ENCODE results near the gene ABCC1. TPM values are rescaled to one million over a fixed set of nuclear protein-coding genes. Genes with fewer than 3 reads are reported as not detected.

Gene ABCC1
- polyA plus RNA-seq, 1 of the 3 experiments (the other 2 are of a cell fraction) = 23.7 TPM

GRCh38 chr16:16145286-16145685 lies 195.9 kb downstream of the ABCC1 start (continued):
- TF ChIP-seq IRF3 (IDR thresholded peaks at IDR 0.05; ENCODE audit: low read depth, low read length) (no peak), MXI1 (IDR thresholded peaks at IDR 0.05; ENCODE audit: low read depth, low read length) (no peak)

GRCh38 chr16:16146380-16147315 lies 197.2 kb downstream of the ABCC1 start:
- POLR2A ChIA-PET = no interaction called here
- no peaks in the 10 kb centered on the region for H4K20me1 ChIP-seq (ENCODE audit: insufficient read depth)
- no peak overlapping the region for H3K4me3 ChIP-seq (ENCODE audit: low read depth in 2 of 2, low read length in 1 of 2)
- H3K9ac ChIP-seq = no peak overlapping the region
- no peaks in the 10 kb centered on the region for H3K79me2 ChIP-seq (ENCODE audit: insufficient read depth)
- DNase-seq = peak; percentile 63
- H3K36me3 ChIP-seq (replicated peaks in 1 of 2; ENCODE audit: control insufficient read depth in 1 of 2, insufficient read depth in 2 of 2, low read length in 1 of 2) = peaks cover under 1 to 14% of the 10 kb centered on the region in 2 experiments
- peaks cover 3% of the 10 kb centered on the region for H3F3A ChIP-seq (replicated peaks; ENCODE audit: insufficient read depth)
- H3K9me2 ChIP-seq = no peaks in the 10 kb centered on the region
- CTCF ChIA-PET = interaction anchor here (1.3 kb wide), 1 partner anchor 19 kb away, joined by 3 read pairs; no protein-coding TSS in a partner anchor
- H3K4me2 ChIP-seq = no peak overlapping the region
- H3K27me3 ChIP-seq (ENCODE audit: insufficient read depth) = no peaks in the 10 kb centered on the region
- peaks cover 0 to 36% of the 10 kb centered on the region in 2 experiments; a peak in 1 of 4 replicates for H3K4me1 ChIP-seq (ENCODE audit: control insufficient read depth in 1 of 2, insufficient read depth in 2 of 2, low read depth in 1 of 2, low read length in 1 of 2)
- peak overlapping the region in 1 of 2 experiments; percentile 60; a peak in 1 of 4 replicates for H3K27ac ChIP-seq (ENCODE audit: low read depth in 2 of 2, low read length in 1 of 2)
- no peaks in the 10 kb centered on the region for H3K9me3 ChIP-seq
- WGBS (ENCODE audit: low lambda C conversion rate) = 63% methylated on average over 3 of the region's 14 CpGs
- no peak overlapping the region for H2AFZ ChIP-seq (ENCODE audit: low read depth)
- no peak for TF ChIP-seq CTCF (IDR thresholded peaks at IDR 0.05)
- TF ChIP-seq USF2 (IDR thresholded peaks at IDR 0.05; ENCODE audit: borderline replicate concordance, low read depth, low read length) = no peak
- no peak for TF ChIP-seq FOSL2 (IDR thresholded peaks at IDR 0.05; ENCODE audit: borderline replicate concordance, low read depth)
- no peak for TF ChIP-seq PBX3 (IDR thresholded peaks at IDR 0.05)
- TF ChIP-seq ZBTB33 (IDR thresholded peaks at IDR 0.05; ENCODE audit: borderline replicate concordance, low read depth) = no peak
- no peak for TF ChIP-seq MAX (IDR thresholded peaks at IDR 0.05; ENCODE audit: low read depth)
- no peak for TF ChIP-seq SMC3 (IDR thresholded peaks at IDR 0.05; ENCODE audit: low read depth, low read length)
- peak in 1 of 2 experiments; percentile 65; a peak in 2 of 4 replicates for TF ChIP-seq EP300 (IDR thresholded peaks at IDR 0.05; ENCODE audit: borderline replicate concordance in 1 of 2, low read depth in 1 of 2, low read length in 1 of 2)
- TF ChIP-seq JUND (IDR thresholded peaks at IDR 0.05) = no peak
- peak; percentile 69; the same call in 1 of the 2 replicates for TF ChIP-seq RCOR1 (IDR thresholded peaks at IDR 0.05; ENCODE audit: low read length)
- no peak for TF ChIP-seq FOXM1 (IDR thresholded peaks at IDR 0.05; ENCODE audit: low read depth)
- no peak for TF ChIP-seq USF1 (IDR thresholded peaks at IDR 0.05; ENCODE audit: borderline replicate concordance, low read depth)
- TF ChIP-seq CHD2 (IDR thresholded peaks at IDR 0.05; ENCODE audit: low read length, partially characterized antibody) = peak; percentile 34
- TF ChIP-seq ELF1 (IDR thresholded peaks at IDR 0.05) = no peak

All from SK-N-SH (cell line).